WTC11 (cell line): Measurements from ENCODE around the gene ADD1.

ENCODE experiments used
- CREB1 ChIP-seq: sonication (generic); formaldehyde crosslinking; IDR thresholded peaks from 2 replicates; pipeline ENCODE4 v1.8.0; 2023; ENCODE audit warnings: mild to moderate bottlenecking, missing genetic modification reagents
- CREM ChIP-seq: sonication (generic); formaldehyde crosslinking; IDR thresholded peaks from 2 replicates; pipeline ENCODE4 v1.8.1; 2022; ENCODE audit warnings: mild to moderate bottlenecking, missing genetic modification reagents, moderate library complexity
- ETV6 ChIP-seq: sonication (generic); formaldehyde crosslinking; IDR thresholded peaks from 2 replicates; pipeline ENCODE4 v1.8.1; 2022; ENCODE audit warnings: mild to moderate bottlenecking, missing genetic modification reagents
- FOXP1 ChIP-seq: sonication (generic); formaldehyde crosslinking; IDR thresholded peaks from 2 replicates; pipeline ENCODE4 v1.8.0; 2022; ENCODE audit warnings: missing genetic modification reagents, mild to moderate bottlenecking, moderate library complexity, borderline replicate concordance
- JUN ChIP-seq: sonication (generic); formaldehyde crosslinking; IDR thresholded peaks from 2 replicates; pipeline ENCODE4 v1.8.0; 2023; ENCODE audit warnings: mild to moderate bottlenecking, missing genetic modification reagents
- TP53 ChIP-seq: sonication (generic); formaldehyde crosslinking; IDR thresholded peaks from 2 replicates; pipeline ENCODE4 v1.8.1; 2023; ENCODE audit warnings: mild to moderate bottlenecking, missing genetic modification reagents
- ZNF121 ChIP-seq: sonication (generic); formaldehyde crosslinking; IDR thresholded peaks from 2 replicates; pipeline ENCODE4 v1.8.0; 2023; ENCODE audit warnings: missing genetic modification reagents
- ZNF138 ChIP-seq: sonication (generic); formaldehyde crosslinking; conservative IDR thresholded peaks from 2 replicates; pipeline ENCODE4 v1.8.1; 2022; ENCODE audit warnings: mild to moderate bottlenecking, moderate library complexity, missing genetic modification reagents
- ZNF423 ChIP-seq: fragments of 250-450 bp; sonication (Bioruptor Pico); IDR thresholded peaks from 2 replicates; pipeline ENCODE4 v2.1.2; 2022; ENCODE audit warnings: mild to moderate bottlenecking, moderate library complexity
- TF ChIP-seq, protein P1 (sequence below): fragments of 250-450 bp; sonication (Bioruptor Pico); IDR thresholded peaks from 2 replicates; pipeline ENCODE4 v1.8.0; 2021; ENCODE audit warnings: mild to moderate bottlenecking
- TF ChIP-seq, protein P2 (sequence below): fragments of 200-600 bp; IDR thresholded peaks from 2 replicates; pipeline ENCODE4 v1.8.0; 2022; ENCODE audit warnings: antibody characterized with exemption
- TF ChIP-seq, protein P3 (sequence below): sonication (generic); formaldehyde crosslinking; conservative IDR thresholded peaks from 2 replicates; pipeline ENCODE4 v1.8.1; 2022; ENCODE audit warnings: mild to moderate bottlenecking, missing genetic modification reagents

DNA sequence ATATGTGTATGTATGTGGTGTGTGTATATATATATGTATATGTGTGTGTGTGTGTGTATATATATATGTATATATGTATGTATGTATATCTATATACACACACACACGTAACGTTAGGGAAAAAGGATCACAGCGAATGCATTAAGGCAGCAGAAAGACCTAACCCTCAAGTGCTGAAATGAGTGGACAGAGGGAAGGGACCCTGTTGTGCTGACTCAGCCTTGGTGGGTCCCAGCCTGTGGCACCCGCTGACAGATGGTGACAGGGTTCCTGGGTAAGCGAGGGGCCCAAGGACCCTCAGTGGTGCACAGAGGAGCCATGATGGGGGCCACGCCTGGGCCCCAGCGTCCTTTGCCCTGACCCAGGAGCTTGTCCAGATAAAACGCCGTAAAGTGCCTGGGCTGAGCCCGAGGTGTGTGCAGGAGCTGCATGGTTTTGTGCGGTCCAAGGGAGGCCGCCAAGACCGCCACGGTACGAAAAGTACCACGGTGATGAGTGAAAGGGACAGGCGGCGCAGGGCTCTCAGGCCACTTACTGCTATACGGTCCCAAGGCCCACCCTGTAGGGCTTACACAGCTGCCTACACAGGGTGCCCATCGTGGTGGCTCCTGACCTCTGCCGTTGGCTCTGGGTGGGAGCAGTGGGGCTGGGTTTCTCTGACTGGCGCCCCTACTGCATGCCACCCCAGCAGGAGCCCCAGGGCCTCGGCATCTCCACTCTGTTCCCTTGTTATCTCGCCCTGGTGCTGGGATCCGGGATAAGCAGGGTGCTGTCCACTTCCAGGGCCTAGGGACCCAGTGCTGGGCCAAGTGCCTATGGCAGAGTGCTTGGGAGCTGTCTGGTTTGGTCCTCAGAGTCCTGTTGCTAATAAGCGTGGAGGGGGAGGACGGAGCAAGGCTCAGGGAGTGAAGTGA, 40.8 kb upstream of the ADD1 start:
- TF ChIP-seq ZNF138 (CRISPR knock-in tag) (no peak), FOXP1 (no peak), ZNF121 (no peak), TP53 (CRISPR knock-in tag) (no peak), CREB1 (CRISPR knock-in tag) (no peak), CREM (no peak), ZNF423 (no peak), JUN (CRISPR knock-in tag) (no peak), ETV6 (CRISPR knock-in tag) (no peak)
- TF ChIP-seq, protein P1, sequence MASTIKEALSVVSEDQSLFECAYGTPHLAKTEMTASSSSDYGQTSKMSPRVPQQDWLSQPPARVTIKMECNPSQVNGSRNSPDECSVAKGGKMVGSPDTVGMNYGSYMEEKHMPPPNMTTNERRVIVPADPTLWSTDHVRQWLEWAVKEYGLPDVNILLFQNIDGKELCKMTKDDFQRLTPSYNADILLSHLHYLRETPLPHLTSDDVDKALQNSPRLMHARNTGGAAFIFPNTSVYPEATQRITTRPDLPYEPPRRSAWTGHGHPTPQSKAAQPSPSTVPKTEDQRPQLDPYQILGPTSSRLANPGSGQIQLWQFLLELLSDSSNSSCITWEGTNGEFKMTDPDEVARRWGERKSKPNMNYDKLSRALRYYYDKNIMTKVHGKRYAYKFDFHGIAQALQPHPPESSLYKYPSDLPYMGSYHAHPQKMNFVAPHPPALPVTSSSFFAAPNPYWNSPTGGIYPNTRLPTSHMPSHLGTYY (CRISPR knock-in tag): no peak
- TF ChIP-seq, protein P2, sequence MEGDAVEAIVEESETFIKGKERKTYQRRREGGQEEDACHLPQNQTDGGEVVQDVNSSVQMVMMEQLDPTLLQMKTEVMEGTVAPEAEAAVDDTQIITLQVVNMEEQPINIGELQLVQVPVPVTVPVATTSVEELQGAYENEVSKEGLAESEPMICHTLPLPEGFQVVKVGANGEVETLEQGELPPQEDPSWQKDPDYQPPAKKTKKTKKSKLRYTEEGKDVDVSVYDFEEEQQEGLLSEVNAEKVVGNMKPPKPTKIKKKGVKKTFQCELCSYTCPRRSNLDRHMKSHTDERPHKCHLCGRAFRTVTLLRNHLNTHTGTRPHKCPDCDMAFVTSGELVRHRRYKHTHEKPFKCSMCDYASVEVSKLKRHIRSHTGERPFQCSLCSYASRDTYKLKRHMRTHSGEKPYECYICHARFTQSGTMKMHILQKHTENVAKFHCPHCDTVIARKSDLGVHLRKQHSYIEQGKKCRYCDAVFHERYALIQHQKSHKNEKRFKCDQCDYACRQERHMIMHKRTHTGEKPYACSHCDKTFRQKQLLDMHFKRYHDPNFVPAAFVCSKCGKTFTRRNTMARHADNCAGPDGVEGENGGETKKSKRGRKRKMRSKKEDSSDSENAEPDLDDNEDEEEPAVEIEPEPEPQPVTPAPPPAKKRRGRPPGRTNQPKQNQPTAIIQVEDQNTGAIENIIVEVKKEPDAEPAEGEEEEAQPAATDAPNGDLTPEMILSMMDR: no peak
- TF ChIP-seq, protein P3, sequence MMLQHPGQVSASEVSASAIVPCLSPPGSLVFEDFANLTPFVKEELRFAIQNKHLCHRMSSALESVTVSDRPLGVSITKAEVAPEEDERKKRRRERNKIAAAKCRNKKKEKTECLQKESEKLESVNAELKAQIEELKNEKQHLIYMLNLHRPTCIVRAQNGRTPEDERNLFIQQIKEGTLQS (CRISPR knock-in tag): no peak
